ENCODE measurements around the gene LMX1A.

DNA sequence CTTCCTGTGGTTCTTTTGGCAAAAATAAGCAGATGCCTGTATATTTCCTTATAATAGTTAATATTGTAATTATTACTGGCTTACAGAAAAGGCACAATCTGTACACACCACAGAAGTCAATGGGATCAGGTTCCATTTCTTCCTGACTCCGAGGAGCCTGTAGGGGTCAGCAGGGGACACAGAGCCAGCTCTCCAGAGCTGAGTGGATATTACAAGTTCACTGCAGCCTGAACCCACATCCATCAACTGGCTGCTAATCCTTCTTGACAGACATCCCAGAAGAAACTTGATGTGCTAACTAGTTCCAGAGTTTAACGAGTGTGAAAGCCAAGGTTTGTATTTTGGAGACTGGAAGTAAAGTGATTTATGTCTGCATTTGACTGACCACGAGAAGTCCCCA lies 203.8 kb downstream of the LMX1A start:
- TF ChIP-seq, protein P1, sequence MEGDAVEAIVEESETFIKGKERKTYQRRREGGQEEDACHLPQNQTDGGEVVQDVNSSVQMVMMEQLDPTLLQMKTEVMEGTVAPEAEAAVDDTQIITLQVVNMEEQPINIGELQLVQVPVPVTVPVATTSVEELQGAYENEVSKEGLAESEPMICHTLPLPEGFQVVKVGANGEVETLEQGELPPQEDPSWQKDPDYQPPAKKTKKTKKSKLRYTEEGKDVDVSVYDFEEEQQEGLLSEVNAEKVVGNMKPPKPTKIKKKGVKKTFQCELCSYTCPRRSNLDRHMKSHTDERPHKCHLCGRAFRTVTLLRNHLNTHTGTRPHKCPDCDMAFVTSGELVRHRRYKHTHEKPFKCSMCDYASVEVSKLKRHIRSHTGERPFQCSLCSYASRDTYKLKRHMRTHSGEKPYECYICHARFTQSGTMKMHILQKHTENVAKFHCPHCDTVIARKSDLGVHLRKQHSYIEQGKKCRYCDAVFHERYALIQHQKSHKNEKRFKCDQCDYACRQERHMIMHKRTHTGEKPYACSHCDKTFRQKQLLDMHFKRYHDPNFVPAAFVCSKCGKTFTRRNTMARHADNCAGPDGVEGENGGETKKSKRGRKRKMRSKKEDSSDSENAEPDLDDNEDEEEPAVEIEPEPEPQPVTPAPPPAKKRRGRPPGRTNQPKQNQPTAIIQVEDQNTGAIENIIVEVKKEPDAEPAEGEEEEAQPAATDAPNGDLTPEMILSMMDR (IDR thresholded peaks at IDR 0.05) = peak; percentile 64
- TF ChIP-seq EZH2phosphoT487 (IDR thresholded peaks at IDR 0.05) = no peak
